HepG2 (cell line): ENCODE measurements around the gene GAPDH. TPM values are rescaled to one million over a fixed set of nuclear protein-coding genes. Genes with fewer than 3 reads are reported as not detected.

Source experiments
- CEBPZ ChIP-seq: IDR thresholded peaks from 2 replicates; pipeline ENCODE4 v1.6.1; 2012; ENCODE audit warnings: low read length, improper control_type of control experiment
- EP300 ChIP-seq, 3 experiments: sonication (generic) in 1 of 3; formaldehyde crosslinking in 1 of 3; IDR thresholded peaks; 2 replicates each; pipeline versions ENCODE4 v1.5.1 to v1.6.1; 2011 to 2020; ENCODE audit warnings: low read depth in 2 of 3, low read length in 2 of 3, borderline replicate concordance in 1 of 3, improper control_type of control experiment in 1 of 3, mild to moderate bottlenecking in 1 of 3, missing genetic modification reagents in 1 of 3, moderate library complexity in 1 of 3
- GPN1 ChIP-seq: sonication (generic); formaldehyde crosslinking; IDR thresholded peaks from 2 replicates; pipeline ENCODE4 v1.5.1; 2020; ENCODE audit warnings: missing genetic modification reagents, borderline replicate concordance
- GZF1 ChIP-seq: sonication (generic); formaldehyde crosslinking; IDR thresholded peaks from 2 replicates; pipeline ENCODE4 v1.5.1; 2020; ENCODE audit warnings: mild to moderate bottlenecking, missing genetic modification reagents
- HOXD1 ChIP-seq: sonication (generic); formaldehyde crosslinking; IDR thresholded peaks from 2 replicates; pipeline ENCODE4 v1.5.0; 2020; ENCODE audit warnings: missing genetic modification reagents
- MAZ ChIP-seq, 2 experiments: sonication (generic) in 1 of 2; formaldehyde crosslinking in 1 of 2; IDR thresholded peaks; 2 replicates each; pipeline versions ENCODE4 v1.5.0 to v1.6.1; 2012 to 2020; ENCODE audit warnings: low read depth in 2 of 2, mild to moderate bottlenecking in 2 of 2, borderline replicate concordance in 1 of 2, improper control_type of control experiment in 1 of 2, low read length in 1 of 2, missing genetic modification reagents in 1 of 2, moderate library complexity in 1 of 2
- MTA3 ChIP-seq: sonication (generic); formaldehyde crosslinking; IDR thresholded peaks from 2 replicates; pipeline ENCODE4 v1.4.0; 2020; ENCODE audit warnings: missing genetic modification reagents
- PHF5A ChIP-seq: IDR thresholded peaks from one replicate; pipeline ENCODE4 v1.6.1; 2018; ENCODE audit warnings: low read depth, missing genetic modification reagents; ENCODE audit not compliant: unreplicated experiment
- PITX1 ChIP-seq: sonication (generic); formaldehyde crosslinking; IDR thresholded peaks from 2 replicates; pipeline ENCODE4 v1.5.1; 2020; ENCODE audit warnings: mild to moderate bottlenecking, missing genetic modification reagents
- PRDM15 ChIP-seq: sonication (generic); formaldehyde crosslinking; IDR thresholded peaks from 2 replicates; pipeline ENCODE4 v1.4.0; 2020; ENCODE audit warnings: missing genetic modification reagents
- SALL2 ChIP-seq: sonication (generic); formaldehyde crosslinking; IDR thresholded peaks from 2 replicates; pipeline ENCODE4 v1.8.1; 2023; ENCODE audit warnings: mild to moderate bottlenecking, missing genetic modification reagents, inconsistent platforms
- ZMYM3 ChIP-seq: sonication (generic); formaldehyde crosslinking; IDR thresholded peaks from 2 replicates; pipeline ENCODE4 v1.5.1; 2020; ENCODE audit warnings: mild to moderate bottlenecking, missing genetic modification reagents
- ZNF296 ChIP-seq: sonication (generic); formaldehyde crosslinking; conservative IDR thresholded peaks from 2 replicates; pipeline ENCODE4 v1.5.0; 2020; ENCODE audit warnings: mild to moderate bottlenecking, missing genetic modification reagents
- ZNF549 ChIP-seq: sonication (generic); formaldehyde crosslinking; IDR thresholded peaks from 2 replicates; pipeline ENCODE4 v1.5.0; 2020; ENCODE audit warnings: missing genetic modification reagents
- ZNF615 ChIP-seq: sonication (generic); formaldehyde crosslinking; IDR thresholded peaks from 2 replicates; pipeline ENCODE4 v1.5.0; 2020; ENCODE audit warnings: mild to moderate bottlenecking, missing genetic modification reagents, borderline replicate concordance
- ZNF720 ChIP-seq: sonication (generic); formaldehyde crosslinking; IDR thresholded peaks from 2 replicates; pipeline ENCODE4 v1.4.0; 2020; ENCODE audit warnings: missing genetic modification reagents
- polyA plus RNA-seq, 8 experiments: library from polyadenylated mRNA; depleted of rRNA in 3 of 8; stranded (reverse) in 7 of 8; unstranded in 1 of 8; fragments of >200 nt; fragmentation: Illumina TruSeq in 4 of 8; extraction: Trizol in 4 of 8; gene quantifications; 2 replicates each; pipeline versions ENCODE4 v1.2.1 to v1.2.3, GENCODE V29; 2011 to 2016; ENCODE audit warnings: low read depth in 4 of 8, missing spikeins in 1 of 8, mixed read lengths in 1 of 8; ENCODE audit not compliant: insufficient read depth in 1 of 8
- total RNA-seq, 5 experiments: library from RNA; depleted of rRNA; stranded (reverse); fragments of >200 nt; fragmentation: Illumina TruSeq; extraction: Trizol; gene quantifications; 2 replicates each; pipeline ENCODE4 v1.2.3, GENCODE V29; 2016; ENCODE audit warnings: low read depth in 1 of 5
- TF ChIP-seq, protein P1 (sequence below): sonication (generic); formaldehyde crosslinking; IDR thresholded peaks from 2 replicates; pipeline ENCODE4 v1.4.0; 2020; ENCODE audit warnings: missing genetic modification reagents

The GAPDH gene
- total and polyA plus RNA-seq, 2 of the 13 experiments (the other 11 are each of a cell fraction or from before 2014, with no cell fraction given), result 3,038 to 12,722 TPM

GRCh38 chr12:6541371-6542165, 7.3 kb downstream of the GAPDH start (continued):
- TF ChIP-seq CEBPZ (no peak), EP300 (IDR thresholded peaks at IDR 0.05; ENCODE audit: low read depth in 2 of 2, low read length in 2 of 2) (no peak), EP300 (CRISPR knock-in tag; IDR thresholded peaks at IDR 0.05; ENCODE audit: borderline replicate concordance) (0 out of 2 replicates have a peak, but pooled peaks have one; percentile 13), PRDM15 (CRISPR knock-in tag) (0 out of 2 replicates have a peak, but pooled peaks have one; percentile 44), GZF1 (CRISPR knock-in tag) (no peak), PHF5A (CRISPR knock-in tag) (no peak), ZNF720 (CRISPR knock-in tag) (no peak), HOXD1 (CRISPR knock-in tag) (0 out of 2 replicates have a peak, but pooled peaks have one; percentile 17), GPN1 (CRISPR knock-in tag) (no peak), PITX1 (CRISPR knock-in tag) (0 out of 2 replicates have a peak, but pooled peaks have one; percentile 3), SALL2 (CRISPR knock-in tag) (0 out of 2 replicates have a peak, but pooled peaks have one; percentile 3), ZNF549 (0 out of 2 replicates have a peak, but pooled peaks have one; percentile 16), MAZ (IDR thresholded peaks at IDR 0.05; ENCODE audit: borderline replicate concordance, low read depth, low read length) (no peak), MAZ (CRISPR knock-in tag; IDR thresholded peaks at IDR 0.05; ENCODE audit: low read depth) (no peak), ZNF296 (no peak), ZNF615 (CRISPR knock-in tag) (no peak), ZMYM3 (CRISPR knock-in tag) (no peak), MTA3 (no peak)
- TF ChIP-seq, protein P1, sequence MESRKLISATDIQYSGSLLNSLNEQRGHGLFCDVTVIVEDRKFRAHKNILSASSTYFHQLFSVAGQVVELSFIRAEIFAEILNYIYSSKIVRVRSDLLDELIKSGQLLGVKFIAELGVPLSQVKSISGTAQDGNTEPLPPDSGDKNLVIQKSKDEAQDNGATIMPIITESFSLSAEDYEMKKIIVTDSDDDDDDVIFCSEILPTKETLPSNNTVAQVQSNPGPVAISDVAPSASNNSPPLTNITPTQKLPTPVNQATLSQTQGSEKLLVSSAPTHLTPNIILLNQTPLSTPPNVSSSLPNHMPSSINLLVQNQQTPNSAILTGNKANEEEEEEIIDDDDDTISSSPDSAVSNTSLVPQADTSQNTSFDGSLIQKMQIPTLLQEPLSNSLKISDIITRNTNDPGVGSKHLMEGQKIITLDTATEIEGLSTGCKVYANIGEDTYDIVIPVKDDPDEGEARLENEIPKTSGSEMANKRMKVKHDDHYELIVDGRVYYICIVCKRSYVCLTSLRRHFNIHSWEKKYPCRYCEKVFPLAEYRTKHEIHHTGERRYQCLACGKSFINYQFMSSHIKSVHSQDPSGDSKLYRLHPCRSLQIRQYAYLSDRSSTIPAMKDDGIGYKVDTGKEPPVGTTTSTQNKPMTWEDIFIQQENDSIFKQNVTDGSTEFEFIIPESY (CRISPR knock-in tag), result peak; percentile 81
